HG02642 (cell line): ENCODE results near the gene CLDN10.
"Not testable (repeated sequence)": the region's sequence is repeated elsewhere in the genome, so short reads cannot be mapped to it uniquely, and the experiment has no call there.

Experiments
- ATAC-seq: cut with Tn5 transposase; IDR thresholded peaks from one replicate; pipeline ENCODE4 v1.9.1; 2021; ENCODE audit warnings: mild to moderate bottlenecking; ENCODE audit not compliant: unreplicated experiment, poor library complexity

Gene CLDN10, protein sequence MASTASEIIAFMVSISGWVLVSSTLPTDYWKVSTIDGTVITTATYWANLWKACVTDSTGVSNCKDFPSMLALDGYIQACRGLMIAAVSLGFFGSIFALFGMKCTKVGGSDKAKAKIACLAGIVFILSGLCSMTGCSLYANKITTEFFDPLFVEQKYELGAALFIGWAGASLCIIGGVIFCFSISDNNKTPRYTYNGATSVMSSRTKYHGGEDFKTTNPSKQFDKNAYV

GRCh38 chr13:95552539-95553441, at the start of gene CLDN10:
TSS of gene CLDN10 (plus strand) at chr13:95552720. CDS start at chr13:95552754, 34 bp downstream.
- ATAC-seq = no peak

DNA sequence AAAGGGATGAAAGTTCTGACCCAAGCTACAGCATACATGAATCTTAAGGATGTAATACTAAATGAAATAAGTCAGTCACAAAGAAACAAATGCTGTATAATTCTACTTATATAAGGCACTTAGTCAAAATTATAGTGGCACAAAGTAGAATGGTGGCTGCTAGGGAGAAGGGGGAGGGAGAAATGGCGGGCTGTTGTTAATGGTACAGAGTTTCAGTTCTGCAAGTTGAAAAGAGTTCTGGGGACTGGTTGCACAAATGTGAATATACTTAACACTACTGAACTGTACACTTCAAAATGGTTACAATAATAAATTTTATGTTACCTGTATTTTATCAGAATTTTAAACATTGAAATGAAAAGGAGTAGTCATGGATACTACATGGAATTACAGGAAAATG, 48.9 kb upstream of the CLDN10 start:
- ATAC-seq = no peak

DNA sequence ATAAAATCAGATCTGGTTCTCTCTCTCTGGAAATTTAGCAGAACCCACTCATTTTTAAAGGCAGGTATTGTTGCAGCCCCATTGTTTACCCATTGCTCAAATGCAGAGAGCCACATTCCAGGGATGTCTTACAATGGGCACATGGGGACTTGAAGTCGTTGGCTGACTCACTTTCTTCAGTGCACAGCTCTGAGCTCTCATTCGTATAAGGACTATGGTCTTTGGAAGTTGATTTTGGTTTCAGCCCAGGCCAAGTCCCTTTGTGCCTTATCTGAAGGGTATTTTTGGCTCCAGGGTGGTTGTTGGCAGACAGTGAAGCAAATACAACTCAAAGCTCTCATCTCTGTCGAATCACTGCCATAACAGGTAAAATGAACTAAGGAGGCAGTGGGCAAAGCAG, 47.3 kb upstream of the CLDN10 start:
- ATAC-seq = no peak

DNA sequence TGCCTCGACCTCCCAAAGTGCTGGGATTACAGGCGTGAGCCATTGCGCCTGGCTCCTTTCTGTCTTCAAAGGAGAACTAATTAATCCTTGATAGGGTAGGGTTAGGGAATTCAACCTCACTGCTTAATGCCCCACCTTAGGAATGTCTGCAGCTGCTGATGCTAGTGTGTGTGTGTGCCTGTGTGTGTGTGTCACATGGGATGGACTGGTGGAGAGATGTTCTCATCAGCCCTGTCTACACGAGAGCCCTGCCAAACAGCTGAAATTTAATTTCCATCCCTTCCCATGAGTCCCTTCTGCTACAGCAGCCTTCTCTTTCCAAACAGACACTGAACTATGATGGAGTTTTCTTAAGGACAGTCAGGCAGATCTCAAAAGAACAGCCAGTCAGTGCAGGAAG, 46.5 kb upstream of the CLDN10 start:
- ATAC-seq = no peak

DNA sequence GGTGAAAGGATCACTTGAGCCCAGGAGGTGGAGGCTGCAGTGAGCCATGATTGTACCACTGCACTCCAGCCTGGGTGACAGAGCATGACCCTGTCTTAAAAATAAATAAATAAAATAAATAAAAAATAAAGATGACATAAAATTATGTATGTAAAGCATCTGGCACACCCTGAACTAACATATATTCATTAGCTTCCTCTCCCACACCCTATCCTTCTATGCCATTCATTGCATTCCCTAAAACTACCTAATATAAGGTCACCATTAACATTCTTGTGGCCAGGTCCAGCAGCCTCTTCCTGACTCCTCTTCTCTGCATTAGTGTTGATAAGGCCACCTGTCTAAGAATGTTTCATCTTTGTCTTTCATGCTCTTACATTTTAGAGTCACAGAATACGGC, 44.5 kb upstream of the CLDN10 start:
- no peak for ATAC-seq

DNA sequence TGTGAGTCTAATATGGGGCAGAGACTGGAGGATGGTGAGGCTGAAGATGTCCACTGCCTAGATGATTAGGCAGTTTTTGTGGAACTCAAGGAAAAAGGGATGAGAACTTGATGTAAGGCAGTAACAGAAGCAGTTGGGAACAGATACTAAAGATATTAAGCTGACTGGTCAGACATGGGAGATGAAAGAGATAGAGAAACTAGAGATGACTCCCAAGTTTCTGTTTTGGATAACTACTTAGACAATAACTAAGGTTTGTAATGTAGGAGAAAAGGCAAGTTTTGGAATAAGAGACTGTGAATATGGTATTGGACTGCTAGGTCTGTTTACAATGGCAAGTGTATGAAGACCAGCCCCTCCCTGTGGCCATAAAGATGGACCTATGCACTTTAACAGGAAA, 43.5 kb upstream of the CLDN10 start:
- no peak for ATAC-seq

DNA sequence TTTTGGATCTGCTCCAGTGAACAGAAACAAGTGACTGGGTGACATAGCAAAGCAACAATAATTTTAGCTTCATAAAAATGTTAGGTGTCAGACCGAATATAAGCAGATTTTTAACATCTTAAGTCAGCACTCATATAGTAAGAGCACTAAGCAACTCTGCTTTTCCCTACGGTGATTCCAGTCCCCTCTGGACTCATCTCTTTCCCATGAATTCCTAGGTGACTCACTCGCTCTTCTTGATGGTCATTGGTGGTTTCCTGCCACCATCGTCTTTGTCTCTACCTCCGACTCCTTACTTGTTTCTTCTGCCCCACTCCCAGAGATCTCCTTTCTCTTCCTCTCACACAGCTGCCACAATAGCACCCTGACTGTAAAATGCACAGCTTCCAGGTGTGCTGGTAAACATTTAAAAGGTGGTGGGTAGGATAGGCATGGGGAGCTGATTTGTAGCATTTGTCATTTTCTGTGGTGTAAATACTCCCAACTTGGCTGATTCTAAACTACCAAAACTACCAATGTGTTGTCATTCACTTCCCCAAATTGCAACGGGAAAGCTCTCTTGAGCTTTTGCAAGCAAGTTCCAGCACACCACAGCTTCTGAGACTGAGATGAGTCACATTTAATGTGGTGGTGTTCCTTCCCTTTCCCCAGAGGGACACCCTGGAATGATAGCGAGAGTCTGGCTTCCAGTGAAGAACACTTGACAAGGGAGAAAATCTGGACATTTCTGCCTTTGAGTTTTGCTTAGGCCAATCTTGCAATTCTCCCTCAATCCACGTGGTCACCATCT, 42.8 kb upstream of the CLDN10 start:
- no peak for ATAC-seq

- ATAC-seq = no peak
Observed at GRCh38 chr13:95510950-95511349, 41.6 kb upstream of the CLDN10 start.

DNA sequence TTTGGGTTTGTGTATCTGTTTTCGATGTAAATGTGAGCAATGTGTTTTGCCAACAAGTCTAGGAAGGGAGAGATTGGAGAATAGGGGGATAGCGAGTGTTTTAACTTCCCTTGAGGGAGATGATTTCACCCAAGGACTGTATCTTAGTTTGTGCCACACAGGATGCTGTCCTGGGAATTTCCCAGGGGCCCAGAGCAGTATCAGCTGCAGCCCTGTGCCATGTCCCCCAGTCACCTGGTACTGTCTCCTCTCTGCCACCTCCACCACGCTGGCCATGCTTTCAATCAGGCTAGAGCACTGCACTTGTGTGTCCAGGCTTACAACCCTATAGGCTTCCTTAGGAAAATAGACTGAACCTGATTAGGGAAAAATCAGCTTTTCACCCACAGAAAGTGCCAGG, 40.1 kb upstream of the CLDN10 start:
- no peak for ATAC-seq

GRCh38 chr13:95512957-95513356, 39.6 kb upstream of the CLDN10 start:
- ATAC-seq = no peak

DNA sequence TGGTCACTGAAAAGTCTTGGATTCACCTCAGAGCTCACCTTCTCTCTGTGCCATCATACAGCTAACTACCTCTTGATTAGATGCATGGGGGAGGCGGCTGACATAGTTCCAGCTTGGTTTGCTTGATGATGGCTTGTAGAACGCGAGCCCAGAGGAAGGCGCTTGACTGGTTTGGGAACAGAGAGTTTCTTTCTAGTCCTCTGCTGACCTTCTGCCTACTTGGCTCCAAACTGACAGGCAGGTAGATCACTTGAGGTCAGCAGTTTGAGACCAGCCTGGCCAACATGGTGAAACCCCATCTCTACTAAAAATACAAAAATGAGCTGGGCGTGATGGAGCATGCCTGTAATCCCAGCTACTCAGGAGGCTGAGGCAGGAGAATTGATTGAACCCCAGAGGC, 36.9 kb upstream of the CLDN10 start:
- not testable (repeated sequence) for ATAC-seq

- ATAC-seq = no peak
Observed at GRCh38 chr13:95516021-95516420, 36.5 kb upstream of the CLDN10 start.

GRCh38 chr13:95516492-95516891, 36.0 kb upstream of the CLDN10 start:
- no peak for ATAC-seq

GRCh38 chr13:95523598-95523997, 28.9 kb upstream of the CLDN10 start:
- no peak for ATAC-seq

DNA sequence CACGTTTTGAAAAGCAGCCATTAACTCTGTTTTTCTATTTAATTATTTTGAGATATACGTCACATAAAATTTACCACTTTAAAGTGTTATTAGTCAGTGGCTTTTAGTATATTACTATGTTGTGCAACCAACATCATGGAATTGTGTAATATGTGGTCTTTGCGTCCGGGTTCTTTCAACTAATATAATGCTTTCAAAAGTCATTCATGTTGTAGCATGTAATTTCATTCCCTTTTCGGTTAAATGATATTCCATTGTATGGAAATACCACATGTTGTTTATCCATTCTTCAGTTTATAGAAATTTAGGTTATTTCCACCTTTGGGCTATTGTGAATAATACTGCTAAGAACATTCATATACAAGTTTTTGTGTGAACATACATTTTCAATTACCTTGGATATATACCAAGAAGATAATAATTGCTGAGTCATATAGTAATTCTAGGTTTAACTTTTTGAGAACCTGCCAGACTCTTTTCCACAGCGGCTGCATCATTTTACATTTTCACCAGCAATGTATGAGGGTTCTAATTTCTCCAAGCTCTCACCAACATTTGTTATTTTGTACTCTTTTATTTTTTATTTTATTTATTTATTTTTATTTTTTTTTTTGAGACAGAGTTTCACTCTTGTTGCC, 28.1 kb upstream of the CLDN10 start:
- ATAC-seq = no peak

DNA sequence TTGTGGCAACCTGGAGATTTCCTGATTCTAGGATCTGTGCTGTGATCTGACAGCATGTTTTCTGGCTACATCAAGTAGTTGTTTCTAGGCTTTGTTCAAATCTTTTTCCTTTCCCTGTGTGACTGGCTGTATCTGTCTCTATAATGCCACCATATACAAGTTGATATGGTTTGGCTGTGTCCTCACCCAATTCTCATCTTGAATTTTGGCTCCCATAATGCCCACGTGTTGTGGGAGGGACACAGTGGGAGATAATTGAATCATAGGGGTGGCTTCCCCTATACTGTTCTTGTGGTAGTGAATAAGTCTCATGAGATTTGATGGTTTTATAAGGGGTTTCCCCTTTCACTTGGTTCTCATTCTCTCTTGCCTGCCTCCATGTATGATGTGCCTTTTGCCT, 24.6 kb upstream of the CLDN10 start:
- ATAC-seq = no peak

- ATAC-seq = no peak
Observed at GRCh38 chr13:95530178-95530577, 22.3 kb upstream of the CLDN10 start.

DNA sequence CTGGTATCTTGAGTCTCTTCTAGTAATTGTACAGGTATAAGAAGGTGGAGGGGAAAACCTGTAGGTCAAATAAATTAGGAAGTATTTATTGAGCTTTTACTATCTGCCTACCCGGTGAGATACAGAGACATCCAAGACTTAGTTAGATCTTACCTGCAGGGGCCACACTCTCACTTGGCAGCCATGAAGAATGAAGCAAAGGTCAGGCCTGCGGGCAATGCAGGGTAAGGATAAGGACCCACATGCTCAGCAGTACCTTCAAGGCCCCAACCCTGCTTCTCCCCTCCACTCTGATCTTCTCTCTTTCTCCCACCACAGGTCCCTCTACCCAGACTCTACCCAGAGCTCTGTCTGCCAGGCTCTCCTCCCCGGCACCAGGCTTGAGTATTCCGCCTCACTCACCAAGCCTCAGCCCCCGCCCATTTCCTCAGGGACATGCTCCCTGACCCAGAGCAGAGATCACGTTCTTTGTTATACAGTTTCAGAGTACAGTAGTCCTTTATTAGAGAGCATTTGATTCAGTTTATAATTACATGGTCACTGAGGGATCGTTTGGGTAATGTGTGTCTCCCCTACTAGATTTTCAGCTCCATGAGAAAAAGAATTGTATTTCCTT, 18.9 kb upstream of the CLDN10 start:
- ATAC-seq = no peak

GRCh38 chr13:95535243-95535642, 17.3 kb upstream of the CLDN10 start:
- ATAC-seq = peak; percentile 53

GRCh38 chr13:95536632-95537241, 15.8 kb upstream of the CLDN10 start:
- no peak for ATAC-seq
